Measurements from ENCODE around the gene CALD1. TPM values are rescaled to one million over a fixed set of nuclear protein-coding genes. Genes with fewer than 3 reads are reported as not detected.

CALD1 gene
- total RNA-seq, 1 experiment from 2014 or later: 107 TPM

DNA sequence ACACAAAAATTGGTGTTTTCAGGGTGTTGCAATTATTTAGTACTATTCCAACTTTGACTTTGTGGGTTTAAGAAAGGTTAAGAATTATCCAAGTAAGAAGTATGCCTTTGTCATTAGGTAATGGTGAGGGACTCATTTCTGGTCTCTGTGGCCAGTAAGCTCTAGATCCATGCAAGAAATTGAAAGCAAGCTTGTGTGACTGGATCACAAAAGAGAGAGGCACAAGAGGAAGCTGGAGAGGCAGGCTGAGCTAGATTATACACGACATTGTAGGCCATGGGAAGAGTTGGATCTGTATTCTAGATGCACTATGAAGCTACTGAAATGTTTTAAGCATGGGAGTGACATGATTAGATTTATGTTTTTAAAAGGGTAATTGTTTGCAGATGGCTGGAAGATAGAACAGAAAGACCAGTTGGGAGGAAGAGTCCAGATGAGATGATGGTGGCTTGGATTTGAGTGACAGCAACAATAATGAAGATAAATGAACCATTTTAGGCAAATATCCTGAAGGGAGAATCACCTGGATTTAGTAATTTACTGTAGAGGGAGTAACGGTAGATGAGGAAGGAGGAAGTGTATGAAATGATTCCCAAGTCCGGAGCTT lies 50.0 kb downstream of the CALD1 start:
- H2BK120ac ChIP-seq (ENCODE audit: low read depth, low read length, poor library complexity, severe bottlenecking): no peak overlapping the region
- Mint-ChIP-seq H3K4me3 (no peak overlapping the region), H3K9me3 (no peaks in the 10 kb centered on the region), H3K27me3 (ENCODE audit: low read depth) (no peaks in the 10 kb centered on the region), H3K36me3 (ENCODE audit: insufficient read depth in 1 of 3, low read depth in 3 of 3) (no peaks in the 10 kb centered on the region), H3K4me1 (no peaks in the 10 kb centered on the region), H3K27ac (peak overlapping the region in 1 of 3 experiments; percentile 22; a peak in 1 of 7 replicates)
- no peaks in the 10 kb centered on the region for H4K20me1 ChIP-seq (ENCODE audit: control insufficient read depth, insufficient read depth, insufficient read length)
- H3K4me1 ChIP-seq (ENCODE audit: insufficient read depth, low read length): no peaks in the 10 kb centered on the region
- no peak overlapping the region for H3K23ac ChIP-seq (ENCODE audit: insufficient read length, low read depth, low read length)
- H3T11ph ChIP-seq (ENCODE audit: low read length): no peak overlapping the region
- H3K14ac ChIP-seq (ENCODE audit: insufficient read depth, low read length): no peak overlapping the region
- H3K27me3 ChIP-seq (ENCODE audit: insufficient read depth, low read length): no peaks in the 10 kb centered on the region
- H2AK5ac ChIP-seq (ENCODE audit: insufficient read length, low read length): no peak overlapping the region
- no peaks in the 10 kb centered on the region for H3K9me3 ChIP-seq (ENCODE audit: control insufficient read depth, low read depth, low read length)
- TF ChIP-seq, protein P1, sequence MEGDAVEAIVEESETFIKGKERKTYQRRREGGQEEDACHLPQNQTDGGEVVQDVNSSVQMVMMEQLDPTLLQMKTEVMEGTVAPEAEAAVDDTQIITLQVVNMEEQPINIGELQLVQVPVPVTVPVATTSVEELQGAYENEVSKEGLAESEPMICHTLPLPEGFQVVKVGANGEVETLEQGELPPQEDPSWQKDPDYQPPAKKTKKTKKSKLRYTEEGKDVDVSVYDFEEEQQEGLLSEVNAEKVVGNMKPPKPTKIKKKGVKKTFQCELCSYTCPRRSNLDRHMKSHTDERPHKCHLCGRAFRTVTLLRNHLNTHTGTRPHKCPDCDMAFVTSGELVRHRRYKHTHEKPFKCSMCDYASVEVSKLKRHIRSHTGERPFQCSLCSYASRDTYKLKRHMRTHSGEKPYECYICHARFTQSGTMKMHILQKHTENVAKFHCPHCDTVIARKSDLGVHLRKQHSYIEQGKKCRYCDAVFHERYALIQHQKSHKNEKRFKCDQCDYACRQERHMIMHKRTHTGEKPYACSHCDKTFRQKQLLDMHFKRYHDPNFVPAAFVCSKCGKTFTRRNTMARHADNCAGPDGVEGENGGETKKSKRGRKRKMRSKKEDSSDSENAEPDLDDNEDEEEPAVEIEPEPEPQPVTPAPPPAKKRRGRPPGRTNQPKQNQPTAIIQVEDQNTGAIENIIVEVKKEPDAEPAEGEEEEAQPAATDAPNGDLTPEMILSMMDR (conservative IDR thresholded peaks at IDR 0.05): no peak
- no peaks in the 10 kb centered on the region for H3K23me2 ChIP-seq (ENCODE audit: insufficient read length, low read depth, low read length, poor library complexity, severe bottlenecking)
- no peak overlapping the region for H3K4ac ChIP-seq (ENCODE audit: low read depth, low read length)
- no peak overlapping the region for H2BK20ac ChIP-seq (ENCODE audit: low read depth, low read length, poor library complexity, severe bottlenecking)
- H2AFZ ChIP-seq (ENCODE audit: low read length): no peak overlapping the region
- no peaks in the 10 kb centered on the region for H3K79me1 ChIP-seq (ENCODE audit: insufficient read depth, low read depth, low read length, poor library complexity, severe bottlenecking)
- H4K8ac ChIP-seq (replicated peaks; ENCODE audit: insufficient read length, low read depth, low read length): no peak overlapping the region
- H3K18ac ChIP-seq (ENCODE audit: insufficient read length, low read depth, low read length): no peak overlapping the region
- H2BK12ac ChIP-seq (ENCODE audit: insufficient read length, low read depth, low read length): no peak overlapping the region
- H4K5ac ChIP-seq (ENCODE audit: insufficient read length, low read depth, low read length): no peak overlapping the region
- H2BK15ac ChIP-seq (ENCODE audit: low read depth, low read length): no peak overlapping the region
- no peak overlapping the region for H3K27ac ChIP-seq (ENCODE audit: insufficient read length, low read depth, low read length)
- no peak overlapping the region for H2BK5ac ChIP-seq (ENCODE audit: insufficient read length, low read length)
- no CpG with 5 or more reads among the region's 3 CpGs for WGBS (ENCODE audit: extremely low coverage, insufficient read length, low lambda C conversion rate)
- H3K9ac ChIP-seq (ENCODE audit: extremely low read depth, insufficient read length, low read length): no peak overlapping the region
- H4K91ac ChIP-seq (ENCODE audit: insufficient read length, low read depth, low read length): no peak overlapping the region
- DNase-seq: no peak
- no peak overlapping the region for H3K56ac ChIP-seq (ENCODE audit: insufficient read length, low read depth, low read length)
- no peak overlapping the region for H3K4me2 ChIP-seq (ENCODE audit: insufficient read depth, insufficient read length, low read length)
- no peaks in the 10 kb centered on the region; the same call in 1 of the 2 replicates for H3K79me2 ChIP-seq (ENCODE audit: insufficient read depth, low read length)

Measured in H9 (cell line).